Measurements from ENCODE around the gene SLC25A39.
"Not testable (repeated sequence)": the region's sequence is repeated elsewhere in the genome, so short reads cannot be mapped to it uniquely, and the experiment has no call there.

SLC25A39 gene

GRCh38 chr17:44353672-44354331 is 29.2 kb upstream of the SLC25A39 start:
- no peak for DNase-seq

GRCh38 chr17:44352828-44353671 is 28.4 kb upstream of the SLC25A39 start:
- no peak for DNase-seq

GRCh38 chr17:44351961-44352827 is 27.6 kb upstream of the SLC25A39 start:
- DNase-seq = no peak

- no peak for DNase-seq
Observed at GRCh38 chr17:44351464-44351863, 26.8 kb upstream of the SLC25A39 start.

GRCh38 chr17:44350733-44351226 is 26.2 kb upstream of the SLC25A39 start:
- peak in 1 of 2 experiments; percentile 48 for DNase-seq

- DNase-seq = no peak
Observed at GRCh38 chr17:44349553-44350070, 25.0 kb upstream of the SLC25A39 start.

GRCh38 chr17:44348988-44349364 is 24.4 kb upstream of the SLC25A39 start:
- DNase-seq = no peak

- DNase-seq = no peak
Observed at GRCh38 chr17:44348234-44348987, 23.8 kb upstream of the SLC25A39 start.

- not testable (repeated sequence) for DNase-seq
Observed at GRCh38 chr17:44347206-44348055, 22.8 kb upstream of the SLC25A39 start.

- DNase-seq = no peak
Observed at GRCh38 chr17:44346064-44346844, 21.6 kb upstream of the SLC25A39 start.

- DNase-seq = peak; percentile 51 to 59
Observed at GRCh38 chr17:44345454-44346026, 20.9 kb upstream of the SLC25A39 start.

GRCh38 chr17:44344939-44345453 is 20.4 kb upstream of the SLC25A39 start, which contains the start of gene GRN:
Gene GRN, plus strand, starts transcription at chr17:44345302. Its CDS starts 3,863 bp downstream, at chr17:44349165.
- DNase-seq = peak; percentile 95

- DNase-seq = no peak
Observed at GRCh38 chr17:44343510-44344209, 19.0 kb upstream of the SLC25A39 start.

- DNase-seq = not testable (repeated sequence)
Observed at GRCh38 chr17:44340553-44340952, 15.9 kb upstream of the SLC25A39 start.

- DNase-seq = no peak
Observed at GRCh38 chr17:44338702-44339101, 14.1 kb upstream of the SLC25A39 start.

- DNase-seq = no peak
Observed at GRCh38 chr17:44335968-44336367, 11.3 kb upstream of the SLC25A39 start.

- no peak for DNase-seq
Observed at GRCh38 chr17:44335564-44335963, 10.9 kb upstream of the SLC25A39 start.

- DNase-seq = no peak
Observed at GRCh38 chr17:44334727-44335126, 10.1 kb upstream of the SLC25A39 start.

- no peak for DNase-seq
Observed at GRCh38 chr17:44334315-44334714, 9.7 kb upstream of the SLC25A39 start.
